HEK293 (cell line): ENCODE measurements around the gene RNF214.

Experiments
- FEZF1 ChIP-seq: fragments of 450-650 bp; formaldehyde crosslinking; IDR thresholded peaks from 2 replicates; pipeline ENCODE4 v1.5.1; 2016; ENCODE audit warnings: missing biosample characterization, missing genetic modification characterization
- GLIS2 ChIP-seq: fragments of 450-650 bp; formaldehyde crosslinking; IDR thresholded peaks from 2 replicates; pipeline ENCODE4 v1.5.1; 2016; ENCODE audit warnings: missing biosample characterization, missing genetic modification characterization
- SCRT2 ChIP-seq: fragments of 450-650 bp; formaldehyde crosslinking; IDR thresholded peaks from 2 replicates; pipeline ENCODE4 v1.5.1; 2016; ENCODE audit warnings: missing biosample characterization, missing genetic modification characterization
- TRIM28 ChIP-seq: IDR thresholded peaks from 2 replicates; pipeline ENCODE4 v1.6.1; 2011; ENCODE audit warnings: low read length, control low read depth, borderline replicate concordance
- ZNF157 ChIP-seq: fragments of 450-650 bp; formaldehyde crosslinking; IDR thresholded peaks from 2 replicates; pipeline ENCODE4 v1.5.1; 2016; ENCODE audit warnings: missing biosample characterization, missing genetic modification characterization
- ZNF561 ChIP-seq: fragments of 450-650 bp; IDR thresholded peaks from 2 replicates; pipeline ENCODE4 v1.5.1; 2018; ENCODE audit warnings: missing biosample characterization, missing genetic modification characterization, borderline replicate concordance
- ZNF768 ChIP-seq: fragments of 450-650 bp; formaldehyde crosslinking; IDR thresholded peaks from 2 replicates; pipeline ENCODE4 v1.5.1; 2018; ENCODE audit warnings: missing biosample characterization, mild to moderate bottlenecking, missing genetic modification characterization
- TF ChIP-seq, protein P1 (sequence below): fragments of 450-650 bp; formaldehyde crosslinking; IDR thresholded peaks from 2 replicates; pipeline ENCODE4 v1.5.1; 2016; ENCODE audit warnings: missing biosample characterization, missing genetic modification characterization
- TF ChIP-seq, protein P2 (sequence below): fragments of 450-650 bp; formaldehyde crosslinking; IDR thresholded peaks from 2 replicates; pipeline ENCODE4 v1.5.1; 2016; ENCODE audit warnings: missing biosample characterization, missing genetic modification characterization
- TF ChIP-seq, protein P3 (sequence below): fragments of 450-650 bp; formaldehyde crosslinking; IDR thresholded peaks from 2 replicates; pipeline ENCODE4 v1.5.1; 2016; ENCODE audit warnings: missing biosample characterization, missing genetic modification characterization
- TF ChIP-seq, protein P4 (sequence below): fragments of 450-650 bp; formaldehyde crosslinking; IDR thresholded peaks from 2 replicates; pipeline ENCODE4 v1.5.1; 2016; ENCODE audit warnings: missing biosample characterization, missing genetic modification characterization
- TF ChIP-seq, protein P5 (sequence below): fragments of 450-650 bp; formaldehyde crosslinking; IDR thresholded peaks from 2 replicates; pipeline ENCODE4 v1.5.1; 2017; ENCODE audit warnings: missing biosample characterization, missing genetic modification characterization
- TF ChIP-seq, protein P6 (sequence below): fragments of 450-650 bp; formaldehyde crosslinking; conservative IDR thresholded peaks from 2 replicates; pipeline ENCODE4 v1.5.1; 2016; ENCODE audit warnings: low read depth, missing biosample characterization, missing genetic modification characterization

Gene RNF214

DNA sequence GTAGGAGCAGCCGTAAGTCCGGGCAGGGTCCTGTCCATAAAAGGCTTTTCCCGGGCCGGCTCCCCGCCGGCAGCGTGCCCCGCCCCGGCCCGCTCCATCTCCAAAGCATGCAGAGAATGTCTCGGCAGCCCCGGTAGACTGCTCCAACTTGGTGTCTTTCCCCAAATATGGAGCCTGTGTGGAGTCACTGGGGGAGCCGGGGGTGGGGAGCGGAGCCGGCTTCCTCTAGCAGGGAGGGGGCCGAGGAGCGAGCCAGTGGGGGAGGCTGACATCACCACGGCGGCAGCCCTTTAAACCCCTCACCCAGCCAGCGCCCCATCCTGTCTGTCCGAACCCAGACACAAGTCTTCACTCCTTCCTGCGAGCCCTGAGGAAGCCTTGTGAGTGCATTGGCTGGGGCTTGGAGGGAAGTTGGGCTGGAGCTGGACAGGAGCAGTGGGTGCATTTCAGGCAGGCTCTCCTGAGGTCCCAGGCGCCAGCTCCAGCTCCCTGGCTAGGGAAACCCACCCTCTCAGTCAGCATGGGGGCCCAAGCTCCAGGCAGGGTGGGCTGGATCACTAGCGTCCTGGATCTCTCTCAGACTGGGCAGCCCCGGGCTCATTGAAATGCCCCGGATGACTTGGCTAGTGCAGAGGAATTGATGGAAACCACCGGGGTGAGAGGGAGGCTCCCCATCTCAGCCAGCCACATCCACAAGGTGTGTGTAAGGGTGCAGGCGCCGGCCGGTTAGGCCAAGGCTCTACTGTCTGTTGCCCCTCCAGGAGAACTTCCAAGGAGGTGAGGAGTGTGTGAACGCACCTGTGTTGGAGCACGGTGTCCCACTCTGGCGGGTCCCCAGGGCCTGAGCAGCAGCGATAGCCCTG lies 33.2 kb upstream of the RNF214 start, which contains the start of gene TAGLN (continued):
- TF ChIP-seq, protein P1, sequence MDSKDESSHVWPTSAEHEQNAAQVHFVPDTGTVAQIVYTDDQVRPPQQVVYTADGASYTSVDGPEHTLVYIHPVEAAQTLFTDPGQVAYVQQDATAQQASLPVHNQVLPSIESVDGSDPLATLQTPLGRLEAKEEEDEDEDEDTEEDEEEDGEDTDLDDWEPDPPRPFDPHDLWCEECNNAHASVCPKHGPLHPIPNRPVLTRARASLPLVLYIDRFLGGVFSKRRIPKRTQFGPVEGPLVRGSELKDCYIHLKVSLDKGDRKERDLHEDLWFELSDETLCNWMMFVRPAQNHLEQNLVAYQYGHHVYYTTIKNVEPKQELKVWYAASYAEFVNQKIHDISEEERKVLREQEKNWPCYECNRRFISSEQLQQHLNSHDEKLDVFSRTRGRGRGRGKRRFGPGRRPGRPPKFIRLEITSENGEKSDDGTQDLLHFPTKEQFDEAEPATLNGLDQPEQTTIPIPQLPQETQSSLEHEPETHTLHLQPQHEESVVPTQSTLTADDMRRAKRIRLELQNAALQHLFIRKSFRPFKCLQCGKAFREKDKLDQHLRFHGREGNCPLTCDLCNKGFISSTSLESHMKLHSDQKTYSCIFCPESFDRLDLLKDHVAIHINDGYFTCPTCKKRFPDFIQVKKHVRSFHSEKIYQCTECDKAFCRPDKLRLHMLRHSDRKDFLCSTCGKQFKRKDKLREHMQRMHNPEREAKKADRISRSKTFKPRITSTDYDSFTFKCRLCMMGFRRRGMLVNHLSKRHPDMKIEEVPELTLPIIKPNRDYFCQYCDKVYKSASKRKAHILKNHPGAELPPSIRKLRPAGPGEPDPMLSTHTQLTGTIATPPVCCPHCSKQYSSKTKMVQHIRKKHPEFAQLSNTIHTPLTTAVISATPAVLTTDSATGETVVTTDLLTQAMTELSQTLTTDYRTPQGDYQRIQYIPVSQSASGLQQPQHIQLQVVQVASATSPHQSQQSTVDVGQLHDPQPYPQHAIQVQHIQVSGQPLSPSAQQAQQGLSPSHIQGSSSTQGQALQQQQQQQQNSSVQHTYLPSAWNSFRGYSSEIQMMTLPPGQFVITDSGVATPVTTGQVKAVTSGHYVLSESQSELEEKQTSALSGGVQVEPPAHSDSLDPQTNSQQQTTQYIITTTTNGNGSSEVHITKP: peak; percentile 78
- no peak for TF ChIP-seq ZNF561
- TF ChIP-seq, protein P2, sequence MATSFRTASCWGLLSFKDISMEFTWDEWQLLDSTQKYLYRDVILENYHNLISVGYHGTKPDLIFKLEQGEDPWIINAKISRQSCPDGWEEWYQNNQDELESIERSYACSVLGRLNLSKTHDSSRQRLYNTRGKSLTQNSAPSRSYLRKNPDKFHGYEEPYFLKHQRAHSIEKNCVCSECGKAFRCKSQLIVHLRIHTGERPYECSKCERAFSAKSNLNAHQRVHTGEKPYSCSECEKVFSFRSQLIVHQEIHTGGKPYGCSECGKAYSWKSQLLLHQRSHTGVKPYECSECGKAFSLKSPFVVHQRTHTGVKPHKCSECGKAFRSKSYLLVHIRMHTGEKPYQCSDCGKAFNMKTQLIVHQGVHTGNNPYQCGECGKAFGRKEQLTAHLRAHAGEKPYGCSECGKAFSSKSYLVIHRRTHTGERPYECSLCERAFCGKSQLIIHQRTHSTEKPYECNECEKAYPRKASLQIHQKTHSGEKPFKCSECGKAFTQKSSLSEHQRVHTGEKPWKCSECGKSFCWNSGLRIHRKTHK (tag by site-specific recombination): no peak
- TF ChIP-seq ZNF768 (tag by site-specific recombination): no peak
- TF ChIP-seq SCRT2 (tag by site-specific recombination): no peak
- no peak for TF ChIP-seq TRIM28
- TF ChIP-seq, protein P3, sequence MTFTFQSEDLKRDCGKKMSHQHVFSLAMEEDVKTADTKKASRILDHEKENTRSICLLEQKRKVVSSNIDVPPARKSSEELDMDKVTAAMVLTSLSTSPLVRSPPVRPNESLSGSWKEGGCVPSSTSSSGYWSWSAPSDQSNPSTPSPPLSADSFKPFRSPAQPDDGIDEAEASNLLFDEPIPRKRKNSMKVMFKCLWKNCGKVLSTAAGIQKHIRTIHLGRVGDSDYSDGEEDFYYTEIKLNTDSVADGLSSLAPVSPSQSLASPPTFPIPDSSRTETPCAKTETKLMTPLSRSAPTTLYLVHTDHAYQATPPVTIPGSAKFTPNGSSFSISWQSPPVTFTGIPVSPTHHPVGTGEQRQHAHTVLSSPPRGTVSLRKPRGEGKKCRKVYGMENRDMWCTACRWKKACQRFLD (tag by site-specific recombination): no peak
- TF ChIP-seq, protein P4, sequence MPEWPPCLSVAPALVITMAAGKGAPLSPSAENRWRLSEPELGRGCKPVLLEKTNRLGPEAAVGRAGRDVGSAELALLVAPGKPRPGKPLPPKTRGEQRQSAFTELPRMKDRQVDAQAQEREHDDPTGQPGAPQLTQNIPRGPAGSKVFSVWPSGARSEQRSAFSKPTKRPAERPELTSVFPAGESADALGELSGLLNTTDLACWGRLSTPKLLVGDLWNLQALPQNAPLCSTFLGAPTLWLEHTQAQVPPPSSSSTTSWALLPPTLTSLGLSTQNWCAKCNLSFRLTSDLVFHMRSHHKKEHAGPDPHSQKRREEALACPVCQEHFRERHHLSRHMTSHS (tag by site-specific recombination): no peak
- TF ChIP-seq FEZF1 (tag by site-specific recombination): no peak
- TF ChIP-seq, protein P5, sequence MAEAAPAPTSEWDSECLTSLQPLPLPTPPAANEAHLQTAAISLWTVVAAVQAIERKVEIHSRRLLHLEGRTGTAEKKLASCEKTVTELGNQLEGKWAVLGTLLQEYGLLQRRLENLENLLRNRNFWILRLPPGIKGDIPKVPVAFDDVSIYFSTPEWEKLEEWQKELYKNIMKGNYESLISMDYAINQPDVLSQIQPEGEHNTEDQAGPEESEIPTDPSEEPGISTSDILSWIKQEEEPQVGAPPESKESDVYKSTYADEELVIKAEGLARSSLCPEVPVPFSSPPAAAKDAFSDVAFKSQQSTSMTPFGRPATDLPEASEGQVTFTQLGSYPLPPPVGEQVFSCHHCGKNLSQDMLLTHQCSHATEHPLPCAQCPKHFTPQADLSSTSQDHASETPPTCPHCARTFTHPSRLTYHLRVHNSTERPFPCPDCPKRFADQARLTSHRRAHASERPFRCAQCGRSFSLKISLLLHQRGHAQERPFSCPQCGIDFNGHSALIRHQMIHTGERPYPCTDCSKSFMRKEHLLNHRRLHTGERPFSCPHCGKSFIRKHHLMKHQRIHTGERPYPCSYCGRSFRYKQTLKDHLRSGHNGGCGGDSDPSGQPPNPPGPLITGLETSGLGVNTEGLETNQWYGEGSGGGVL (tag by site-specific recombination): peak; percentile 60
- TF ChIP-seq, protein P6, sequence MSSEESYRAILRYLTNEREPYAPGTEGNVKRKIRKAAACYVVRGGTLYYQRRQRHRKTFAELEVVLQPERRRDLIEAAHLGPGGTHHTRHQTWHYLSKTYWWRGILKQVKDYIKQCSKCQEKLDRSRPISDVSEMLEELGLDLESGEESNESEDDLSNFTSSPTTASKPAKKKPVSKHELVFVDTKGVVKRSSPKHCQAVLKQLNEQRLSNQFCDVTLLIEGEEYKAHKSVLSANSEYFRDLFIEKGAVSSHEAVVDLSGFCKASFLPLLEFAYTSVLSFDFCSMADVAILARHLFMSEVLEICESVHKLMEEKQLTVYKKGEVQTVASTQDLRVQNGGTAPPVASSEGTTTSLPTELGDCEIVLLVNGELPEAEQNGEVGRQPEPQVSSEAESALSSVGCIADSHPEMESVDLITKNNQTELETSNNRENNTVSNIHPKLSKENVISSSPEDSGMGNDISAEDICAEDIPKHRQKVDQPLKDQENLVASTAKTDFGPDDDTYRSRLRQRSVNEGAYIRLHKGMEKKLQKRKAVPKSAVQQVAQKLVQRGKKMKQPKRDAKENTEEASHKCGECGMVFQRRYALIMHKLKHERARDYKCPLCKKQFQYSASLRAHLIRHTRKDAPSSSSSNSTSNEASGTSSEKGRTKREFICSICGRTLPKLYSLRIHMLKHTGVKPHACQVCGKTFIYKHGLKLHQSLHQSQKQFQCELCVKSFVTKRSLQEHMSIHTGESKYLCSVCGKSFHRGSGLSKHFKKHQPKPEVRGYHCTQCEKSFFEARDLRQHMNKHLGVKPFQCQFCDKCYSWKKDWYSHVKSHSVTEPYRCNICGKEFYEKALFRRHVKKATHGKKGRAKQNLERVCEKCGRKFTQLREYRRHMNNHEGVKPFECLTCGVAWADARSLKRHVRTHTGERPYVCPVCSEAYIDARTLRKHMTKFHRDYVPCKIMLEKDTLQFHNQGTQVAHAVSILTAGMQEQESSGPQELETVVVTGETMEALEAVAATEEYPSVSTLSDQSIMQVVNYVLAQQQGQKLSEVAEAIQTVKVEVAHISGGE (tag by site-specific recombination): no peak
- TF ChIP-seq ZNF157 (tag by site-specific recombination): no peak
- peak; percentile 38; the same call in 1 of the 2 replicates for TF ChIP-seq GLIS2
- TF ChIP-seq, all 188 proteins: peak for 7
